HG02970 (cell line): ENCODE measurements around the gene MGA.

Experiments used
- ATAC-seq: cut with Tn5 transposase; IDR thresholded peaks from one replicate; pipeline ENCODE4 v1.9.1; 2021; ENCODE audit warnings: mild to moderate bottlenecking, moderate library complexity, moderate number of reproducible peaks; ENCODE audit not compliant: unreplicated experiment, low FRiP score

The MGA gene

GRCh38 chr15:41779662-41780157, 119.5 kb downstream of the MGA start:
- ATAC-seq = no peak

GRCh38 chr15:41780266-41780665, 120.1 kb downstream of the MGA start:
- ATAC-seq = no peak

- no peak for ATAC-seq
Measured at GRCh38 chr15:41780727-41781126, 120.5 kb downstream of the MGA start.

GRCh38 chr15:41782371-41783282, 122.4 kb downstream of the MGA start:
- no peak for ATAC-seq

GRCh38 chr15:41783296-41783695, 123.1 kb downstream of the MGA start:
- ATAC-seq = no peak

GRCh38 chr15:41788262-41788661, 128.1 kb downstream of the MGA start:
- no peak for ATAC-seq

- no peak for ATAC-seq
Measured at GRCh38 chr15:41789236-41789635, 129.0 kb downstream of the MGA start.

GRCh38 chr15:41789662-41790061, 129.5 kb downstream of the MGA start:
- ATAC-seq = no peak

GRCh38 chr15:41790169-41790568, 130.0 kb downstream of the MGA start:
- no peak for ATAC-seq

- ATAC-seq = no peak
Measured at GRCh38 chr15:41790756-41791546, 130.7 kb downstream of the MGA start.

GRCh38 chr15:41791547-41791937, 131.3 kb downstream of the MGA start:
- no peak for ATAC-seq

GRCh38 chr15:41792000-41792637, 131.9 kb downstream of the MGA start:
- no peak for ATAC-seq

- no peak for ATAC-seq
Measured at GRCh38 chr15:41794081-41794480, 133.9 kb downstream of the MGA start.

GRCh38 chr15:41795996-41796856, 136.0 kb downstream of the MGA start:
- no peak for ATAC-seq

GRCh38 chr15:41797201-41797944, 137.2 kb downstream of the MGA start:
- ATAC-seq = no peak

- no peak for ATAC-seq
Measured at GRCh38 chr15:41798607-41799487, 138.6 kb downstream of the MGA start.

- no peak for ATAC-seq
Measured at GRCh38 chr15:41799488-41799805, 139.2 kb downstream of the MGA start.

GRCh38 chr15:41801185-41801584, 141.0 kb downstream of the MGA start:
- ATAC-seq = no peak
